ENCODE measurements around the gene RNF40. TPM values are rescaled to one million over a fixed set of nuclear protein-coding genes. Genes with fewer than 3 reads are reported as not detected.

Gene RNF40
- total and polyA plus RNA-seq, 2 of the 8 experiments (the other 6 are each of a cell fraction or from before 2014, with no cell fraction given), result 38.5 to 68.7 TPM

DNA sequence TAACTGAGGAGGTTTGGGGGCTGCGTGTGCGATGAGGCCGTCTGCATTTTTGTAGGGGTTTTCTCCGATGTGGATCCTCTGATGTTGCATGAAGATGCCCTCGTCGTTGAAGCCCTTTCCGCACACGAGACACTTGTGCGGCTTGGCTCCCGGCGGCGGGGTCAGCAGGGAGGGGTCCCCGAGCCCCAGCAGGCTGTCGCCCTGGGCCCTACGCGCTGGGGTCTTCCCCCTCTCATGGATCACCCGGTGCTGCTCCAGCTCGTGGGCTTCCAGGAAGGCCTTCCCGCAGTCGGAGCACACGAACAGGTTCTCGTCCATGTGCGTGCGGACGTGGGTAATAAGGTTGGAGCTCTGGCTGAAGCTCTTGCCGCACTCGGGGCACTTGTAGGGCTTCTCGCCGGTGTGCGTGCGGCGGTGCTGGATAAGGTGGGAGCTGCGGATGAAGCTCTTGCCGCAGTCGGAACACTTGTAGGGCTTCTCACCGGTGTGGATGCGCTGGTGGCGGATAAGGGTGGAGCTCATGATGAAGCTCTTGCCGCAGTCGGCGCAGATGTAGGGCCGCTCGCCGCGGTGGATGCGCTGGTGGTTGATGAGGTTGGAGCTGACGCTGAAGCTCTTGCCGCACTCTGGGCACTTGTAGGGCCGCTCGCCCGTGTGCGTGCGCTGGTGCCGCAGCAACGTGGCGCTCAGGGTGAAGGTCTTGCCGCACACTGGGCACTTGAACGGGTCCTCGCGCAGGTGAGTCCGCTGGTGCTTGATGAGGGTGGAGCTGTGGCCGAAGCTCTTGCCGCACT is 20.6 kb downstream of the RNF40 start:
- no peak overlapping the region for H3K14ac ChIP-seq (ENCODE audit: insufficient read length)
- WGBS, 2 experiments (ENCODE audit: extremely low coverage in 1 of 2, insufficient coverage in 1 of 2, insufficient read length in 1 of 2, insufficient replicate concordance in 2 of 2, low coverage in 1 of 2, low lambda C conversion rate in 2 of 2, missing lambda C conversion rate in 1 of 2), result 95% methylated on average over 60 of the region's 63 CpGs; no CpG with 5 or more reads in 1 of the 2 experiments
- ChIA-PET POLR2A (ENCODE audit: partially characterized antibody) (interaction anchor here (0.8 to 2.7 kb wide), 11 partner anchors 8 to 94 kb away, joined by 3 to 14 read pairs (median 4); no protein-coding TSS in a partner anchor), CTCF (ENCODE audit: partially characterized antibody) (interaction anchor here (0.5 to 2.7 kb wide), 12 partner anchors 12 to 158 kb away, joined by 3 to 17 read pairs (median 3); no protein-coding TSS in a partner anchor)
- no peak overlapping the region for H2AK5ac ChIP-seq (ENCODE audit: low read depth, low read length)
- no peak overlapping the region for H3K4me3 ChIP-seq (ENCODE audit: extremely low read depth in 1 of 4, insufficient read depth in 2 of 4, low read depth in 3 of 4, low read length in 4 of 4)
- peaks cover 11 to 25% (median 17%) of the 10 kb centered on the region in 4 experiments; a peak in 6 of 8 replicates for H3K36me3 ChIP-seq (ENCODE audit: control insufficient read depth in 2 of 4, insufficient read depth in 4 of 4, low read length in 3 of 4)
- peaks cover 0 to 3% of the 10 kb centered on the region in 2 experiments for H4K20me1 ChIP-seq (replicated peaks in 1 of 2; ENCODE audit: control insufficient read depth in 1 of 2, insufficient read depth in 2 of 2, low read length in 2 of 2)
- DNase-seq (ENCODE audit: low read depth in 1 of 2, low spot score in 2 of 2) (no peak), FAIRE-seq (no peak)
- H2BK15ac ChIP-seq (ENCODE audit: low read length), result no peak overlapping the region
- H2AFZ ChIP-seq (ENCODE audit: low read length), result no peak overlapping the region
- no peak overlapping the region for H3K4me2 ChIP-seq (ENCODE audit: insufficient read depth in 1 of 2, low read depth in 2 of 2, low read length in 2 of 2)
- H2BK12ac ChIP-seq (ENCODE audit: low read depth, low read length), result no peak overlapping the region
- no peak overlapping the region for H3K27ac ChIP-seq (ENCODE audit: low read depth, low read length)
- no peak overlapping the region; the same call in 1 of the 2 replicates for H4K8ac ChIP-seq (ENCODE audit: extremely low read depth, insufficient read depth, low read length)
- H3K27me3 ChIP-seq (replicated peaks in 1 of 4; ENCODE audit: control insufficient read depth in 3 of 4, extremely low read depth in 1 of 4, insufficient read depth in 3 of 4, low read length in 3 of 4), result no peaks in the 10 kb centered on the region; a peak in 1 of 7 replicates
- no peak overlapping the region for H3K4ac ChIP-seq (replicated peaks; ENCODE audit: insufficient read length, low read depth, low read length)
- H3K4me1 ChIP-seq (replicated peaks in 1 of 4; ENCODE audit: control insufficient read depth in 3 of 4, insufficient read depth in 4 of 4, low read length in 3 of 4), result peaks cover 0 to 14% (median 0%) of the 10 kb centered on the region in 4 experiments; a peak in 3 of 7 replicates
- peaks cover 9% of the 10 kb centered on the region for H3K79me1 ChIP-seq (ENCODE audit: low read depth, low read length)
- H3K56ac ChIP-seq (replicated peaks; ENCODE audit: insufficient read length, low read depth, low read length), result no peak overlapping the region
- TF ChIP-seq CREB1 (IDR thresholded peaks at IDR 0.05), result no peak
- H3K18ac ChIP-seq (ENCODE audit: extremely low read depth, low read length), result no peak overlapping the region
- H2BK20ac ChIP-seq (ENCODE audit: low read length), result no peak overlapping the region
- no peak overlapping the region for H4K91ac ChIP-seq (replicated peaks; ENCODE audit: insufficient read length, low read length)
- H3K23ac ChIP-seq (ENCODE audit: insufficient read length), result no peak overlapping the region
- H4K5ac ChIP-seq (ENCODE audit: insufficient read length, low read depth, low read length), result no peak overlapping the region
- H3K79me2 ChIP-seq (ENCODE audit: control insufficient read depth in 1 of 2, insufficient read depth in 2 of 2, low read length in 2 of 2), result peaks cover 0 to 17% of the 10 kb centered on the region in 2 experiments; a peak in 2 of 4 replicates
- H2BK120ac ChIP-seq (replicated peaks; ENCODE audit: low read depth, low read length), result no peak overlapping the region
- no peaks in the 10 kb centered on the region for H3K9me3 ChIP-seq (ENCODE audit: insufficient read depth in 2 of 2, low read depth in 1 of 2, low read length in 1 of 2)
- no peak overlapping the region; a peak in 1 of 7 replicates for H3K9ac ChIP-seq (replicated peaks in 1 of 4; ENCODE audit: extremely low read depth in 1 of 4, low read depth in 3 of 4, low read length in 3 of 4)
- H3K23me2 ChIP-seq (ENCODE audit: low read depth, low read length), result peaks cover 9% of the 10 kb centered on the region; the same call in 1 of the 2 replicates
- H2BK5ac ChIP-seq (ENCODE audit: low read depth, low read length), result no peak overlapping the region

All from H1 (cell line).